Loucy (cell line): Measurements from ENCODE around the gene COL20A1.
"Not testable (repeated sequence)": the region's sequence is repeated elsewhere in the genome, so short reads cannot be mapped to it uniquely, and the experiment has no call there.

Experiments
- H2AFZ ChIP-seq: fragments of 200-600 bp; sonication (generic); 2 replicates; pipeline ENCODE4 v1.6.0; 2016; ENCODE audit warnings: antibody characterized with exemption, mild to moderate bottlenecking, low read length, moderate library complexity
- H3F3A ChIP-seq: fragments of 200-600 bp; 2 replicates; pipeline ENCODE4 v1.6.0; 2016; ENCODE audit warnings: antibody characterized with exemption, low read depth, mild to moderate bottlenecking
- H3K27me3 ChIP-seq: fragments of 200-600 bp; sonication (generic); 2 replicates; pipeline ENCODE4 v1.6.1; 2014; ENCODE audit warnings: low read length, mild to moderate bottlenecking; ENCODE audit not compliant: insufficient read depth, poor library complexity, severe bottlenecking
- H3K36me3 ChIP-seq: fragments of 200-600 bp; sonication (generic); 2 replicates; pipeline ENCODE4 v1.6.1; 2016; ENCODE audit warnings: low read length; ENCODE audit not compliant: insufficient read depth
- H3K4me1 ChIP-seq: fragments of 200-600 bp; sonication (generic); 2 replicates; pipeline ENCODE4 v1.5.1; 2014; ENCODE audit warnings: low read length, mild to moderate bottlenecking; ENCODE audit not compliant: insufficient read depth, poor library complexity, severe bottlenecking
- H3K4me2 ChIP-seq: fragments of 200-600 bp; sonication (generic); 2 replicates; pipeline ENCODE4 v1.6.0; 2014; ENCODE audit warnings: antibody characterized with exemption, low read length, low read depth, mild to moderate bottlenecking; ENCODE audit not compliant: poor library complexity, severe bottlenecking
- H3K4me3 ChIP-seq: fragments of 200-600 bp; sonication (generic); 2 replicates; pipeline ENCODE4 v1.5.1; 2014; ENCODE audit warnings: low read length, mild to moderate bottlenecking, mixed read lengths; ENCODE audit not compliant: poor library complexity, severe bottlenecking
- H3K79me2 ChIP-seq: fragments of 200-600 bp; sonication (generic); 2 replicates; pipeline ENCODE4 v1.6.1; 2014; ENCODE audit warnings: low read length; ENCODE audit not compliant: insufficient read depth
- H3K9ac ChIP-seq: fragments of 200-600 bp; sonication (generic); 2 replicates; pipeline ENCODE4 v1.6.0; 2014; ENCODE audit warnings: mild to moderate bottlenecking, low read depth, low read length, moderate library complexity; ENCODE audit not compliant: poor library complexity, severe bottlenecking
- H3K9me2 ChIP-seq: fragments of 200-600 bp; sonication (generic); replicated peaks from 2 replicates; pipeline ENCODE4 v1.6.1; 2016; ENCODE audit warnings: low read depth, low read length, mixed read lengths
- H3K9me3 ChIP-seq: fragments of 200-600 bp; sonication (generic); 2 replicates; pipeline ENCODE4 v1.6.1; 2014; ENCODE audit warnings: mild to moderate bottlenecking, antibody characterized with exemption, low read length, low read depth; ENCODE audit not compliant: insufficient read depth
- H4K20me1 ChIP-seq: fragments of 200-600 bp; sonication (generic); 2 replicates; pipeline ENCODE4 v1.6.0; 2014; ENCODE audit warnings: antibody characterized with exemption, low read length, mild to moderate bottlenecking; ENCODE audit not compliant: insufficient read depth, poor library complexity, severe bottlenecking
- CTCF ChIP-seq: fragments of 200-600 bp; sonication (generic); conservative IDR thresholded peaks from 2 replicates; pipeline ENCODE4 v1.5.1; 2014; ENCODE audit warnings: mild to moderate bottlenecking, antibody characterized with exemption, low read length
- EZH2phosphoT487 ChIP-seq: fragments of 200-600 bp; IDR thresholded peaks from 2 replicates; pipeline ENCODE4 v1.6.1; 2018; ENCODE audit warnings: antibody characterized with exemption, mild to moderate bottlenecking, moderate library complexity, borderline replicate concordance

The COL20A1 gene

GRCh38 chr20:63298731-63299312 is 5.8 kb downstream of the COL20A1 start:
- H3K36me3 ChIP-seq = no peaks in the 10 kb centered on the region
- H2AFZ ChIP-seq = no peak overlapping the region
- H3K4me3 ChIP-seq = no peak overlapping the region
- TF ChIP-seq EZH2phosphoT487 = no peak
- no peaks in the 10 kb centered on the region for H3F3A ChIP-seq
- no peaks in the 10 kb centered on the region for H3K79me2 ChIP-seq
- H3K27me3 ChIP-seq = no peaks in the 10 kb centered on the region
- H3K4me1 ChIP-seq = no peaks in the 10 kb centered on the region
- no peaks in the 10 kb centered on the region for H3K9me3 ChIP-seq
- H3K4me2 ChIP-seq = no peak overlapping the region
- no peak overlapping the region for H3K9ac ChIP-seq
- H4K20me1 ChIP-seq = no peaks in the 10 kb centered on the region
- no peaks in the 10 kb centered on the region for H3K9me2 ChIP-seq

- Histone ChIP-seq H3K27me3 (no peaks in the 10 kb centered on the region), H4K20me1 (no peaks in the 10 kb centered on the region), H3F3A (no peaks in the 10 kb centered on the region), H3K4me1 (no peaks in the 10 kb centered on the region), H3K4me3 (no peak overlapping the region), H3K9me3 (no peaks in the 10 kb centered on the region), H3K9me2 (no peaks in the 10 kb centered on the region), H3K79me2 (no peaks in the 10 kb centered on the region), H3K4me2 (no peak overlapping the region), H3K9ac (no peak overlapping the region), H2AFZ (no peak overlapping the region), H3K36me3 (no peaks in the 10 kb centered on the region)
- TF ChIP-seq CTCF (no peak), EZH2phosphoT487 (no peak)
Measured at GRCh38 chr20:63301671-63302070, 8.7 kb downstream of the COL20A1 start.

- H4K20me1 ChIP-seq = no peaks in the 10 kb centered on the region
- H3K27me3 ChIP-seq = no peaks in the 10 kb centered on the region
- TF ChIP-seq CTCF = no peak
- no peak for TF ChIP-seq EZH2phosphoT487
- no peaks in the 10 kb centered on the region for H3K36me3 ChIP-seq
- H3K4me3 ChIP-seq = no peak overlapping the region
- no peak overlapping the region for H3K9ac ChIP-seq
- H3K4me1 ChIP-seq = no peaks in the 10 kb centered on the region
- no peaks in the 10 kb centered on the region for H3K9me2 ChIP-seq
- no peak overlapping the region for H3K4me2 ChIP-seq
- H3F3A ChIP-seq = no peaks in the 10 kb centered on the region
- H3K9me3 ChIP-seq = no peaks in the 10 kb centered on the region
- no peaks in the 10 kb centered on the region for H3K79me2 ChIP-seq
- no peak overlapping the region for H2AFZ ChIP-seq
Measured at GRCh38 chr20:63303095-63303666, 10.2 kb downstream of the COL20A1 start.

- H3K9me3 ChIP-seq = no peaks in the 10 kb centered on the region
- no peaks in the 10 kb centered on the region for H3K4me1 ChIP-seq
- no peaks in the 10 kb centered on the region for H3K79me2 ChIP-seq
- H3K9ac ChIP-seq = no peak overlapping the region
- TF ChIP-seq CTCF (no peak), EZH2phosphoT487 (no peak)
- no peaks in the 10 kb centered on the region for H3K36me3 ChIP-seq
- no peaks in the 10 kb centered on the region for H4K20me1 ChIP-seq
- no peak overlapping the region for H3K4me3 ChIP-seq
- no peaks in the 10 kb centered on the region for H3K27me3 ChIP-seq
- no peak overlapping the region for H3K4me2 ChIP-seq
- H3K9me2 ChIP-seq = no peaks in the 10 kb centered on the region
- no peak overlapping the region for H2AFZ ChIP-seq
- no peaks in the 10 kb centered on the region for H3F3A ChIP-seq
Measured at GRCh38 chr20:63305393-63305792, 12.4 kb downstream of the COL20A1 start.

GRCh38 chr20:63305933-63306672 is 13.1 kb downstream of the COL20A1 start:
- not testable (repeated sequence) for H3K27me3 ChIP-seq, H2AFZ ChIP-seq, H3F3A ChIP-seq

More at GRCh38 chr20:63305933-63306672, 13.1 kb downstream of the COL20A1 start:
- H3K4me1 ChIP-seq, H4K20me1 ChIP-seq, H3K4me2 ChIP-seq, H3K9me3 ChIP-seq, H3K4me3 ChIP-seq, H3K9me2 ChIP-seq, H3K9ac ChIP-seq, H3K36me3 ChIP-seq, H3K79me2 ChIP-seq: not testable (repeated sequence)
